ENCODE results near the gene OTUD7B.
"Not testable (repeated sequence)": the region's sequence is repeated elsewhere in the genome, so short reads cannot be mapped to it uniquely, and the experiment has no call there.

Gene OTUD7B

DNA sequence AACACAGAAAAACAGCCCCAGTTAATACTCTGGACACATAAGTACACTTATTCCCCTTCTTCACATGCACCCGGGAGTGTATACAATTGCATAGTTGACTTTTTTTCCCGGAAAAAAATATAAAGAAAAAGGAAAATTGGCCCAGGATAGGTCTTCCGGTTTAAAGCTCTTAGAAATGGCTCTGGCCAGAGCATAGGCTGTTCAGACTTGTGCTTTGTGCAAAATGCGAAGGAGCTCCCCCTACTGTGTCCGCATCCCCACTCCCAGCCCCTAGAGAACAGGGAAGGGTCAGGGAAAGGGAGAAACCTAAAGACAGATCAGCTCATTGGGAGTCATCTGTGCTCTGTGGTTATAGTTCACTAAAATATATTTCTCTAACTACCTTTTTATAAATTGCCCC lies 68.3 kb downstream of the OTUD7B start:
- DNase-seq = no peak

DNA sequence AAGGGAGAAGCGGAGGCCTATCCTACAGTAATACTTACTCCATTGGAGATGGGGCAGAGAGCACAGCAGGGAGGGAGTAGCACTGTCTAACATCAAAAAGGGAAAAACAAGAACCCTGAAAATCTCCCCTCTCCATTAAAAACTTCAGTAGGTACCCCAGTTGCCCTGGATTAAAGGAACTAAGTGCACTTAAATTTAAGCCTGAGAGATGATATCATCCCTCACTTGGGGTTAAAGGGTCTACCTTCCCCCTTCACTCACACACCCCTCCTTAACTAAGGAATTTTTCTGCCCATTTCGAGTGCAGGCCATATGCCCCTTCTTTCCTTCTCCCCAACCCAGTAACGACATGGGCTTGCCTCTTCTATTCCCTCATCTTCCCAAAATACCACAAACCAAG lies 70.1 kb downstream of the OTUD7B start:
- DNase-seq = no peak

DNA sequence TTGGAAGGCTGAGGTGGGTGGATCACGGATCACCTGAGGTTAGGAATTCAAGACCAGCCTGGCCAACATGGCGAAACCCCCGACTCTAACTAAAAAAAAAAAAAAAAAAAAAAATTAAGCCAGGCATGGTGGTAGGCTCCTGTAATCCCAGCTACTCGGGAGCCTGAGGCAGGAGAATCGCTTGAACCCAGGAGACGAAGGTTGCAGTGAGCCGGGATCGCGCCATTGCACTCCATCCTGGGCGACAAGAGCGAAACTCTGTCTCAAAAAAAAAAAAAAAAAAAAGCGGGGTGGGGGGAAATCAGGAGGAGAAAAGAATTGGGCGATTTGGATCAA lies 71.9 kb downstream of the OTUD7B start:
- not testable (repeated sequence) for DNase-seq

DNA sequence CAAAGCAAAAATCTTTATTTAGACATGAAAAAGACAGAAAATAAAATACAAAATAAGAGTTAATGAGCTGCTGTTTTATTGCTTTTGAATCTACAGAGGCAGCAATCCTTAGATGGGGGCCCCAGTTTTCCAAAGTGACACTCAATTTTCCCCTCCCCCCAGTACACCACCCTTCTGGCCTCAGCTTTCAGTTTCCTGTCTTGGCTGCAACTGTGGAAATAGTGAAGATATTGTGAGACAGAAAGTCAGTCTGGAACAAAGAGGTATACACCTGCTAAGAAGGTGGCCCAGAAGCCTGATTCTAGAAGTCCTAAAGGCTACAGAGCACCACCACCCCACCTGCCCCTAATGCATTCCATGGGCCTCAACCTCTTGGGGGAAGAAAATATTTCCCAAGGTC lies 72.8 kb downstream of the OTUD7B start:
- peak; percentile 39 for DNase-seq

DNA sequence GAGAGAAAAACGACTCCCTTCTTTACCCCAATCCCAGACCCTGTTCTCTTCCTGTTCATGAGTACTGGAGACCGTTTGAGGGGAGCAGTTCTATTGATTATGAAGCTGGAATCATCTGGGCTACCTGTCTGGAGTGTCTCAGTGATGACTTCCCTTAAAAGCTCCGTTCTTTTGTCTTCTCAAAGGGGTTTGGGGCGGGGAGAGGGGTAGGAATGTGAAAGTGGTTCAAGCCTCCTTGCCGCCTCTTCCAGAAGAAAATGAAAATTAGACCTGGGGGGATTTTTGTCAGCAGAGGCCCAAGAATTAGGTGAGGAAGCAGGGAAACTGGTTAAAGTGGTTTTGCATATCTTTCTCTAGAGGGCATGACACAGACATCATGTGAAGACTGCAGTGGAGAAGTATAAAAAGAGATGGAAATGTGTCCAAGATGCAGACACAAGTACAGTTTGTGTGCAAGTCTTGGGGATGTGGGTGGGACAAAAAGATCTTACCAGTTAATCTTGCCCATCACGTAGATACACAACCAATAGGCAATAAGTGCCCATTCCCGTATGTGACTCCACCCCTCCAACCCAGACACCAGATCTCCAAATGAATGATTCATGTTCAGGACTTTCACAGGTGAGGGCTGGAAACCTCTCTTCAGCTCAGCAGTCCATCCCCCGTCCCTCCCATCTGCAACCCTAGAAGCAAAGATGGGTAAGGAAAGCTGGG lies 73.4 kb downstream of the OTUD7B start:
- DNase-seq = peak; percentile 11

DNA sequence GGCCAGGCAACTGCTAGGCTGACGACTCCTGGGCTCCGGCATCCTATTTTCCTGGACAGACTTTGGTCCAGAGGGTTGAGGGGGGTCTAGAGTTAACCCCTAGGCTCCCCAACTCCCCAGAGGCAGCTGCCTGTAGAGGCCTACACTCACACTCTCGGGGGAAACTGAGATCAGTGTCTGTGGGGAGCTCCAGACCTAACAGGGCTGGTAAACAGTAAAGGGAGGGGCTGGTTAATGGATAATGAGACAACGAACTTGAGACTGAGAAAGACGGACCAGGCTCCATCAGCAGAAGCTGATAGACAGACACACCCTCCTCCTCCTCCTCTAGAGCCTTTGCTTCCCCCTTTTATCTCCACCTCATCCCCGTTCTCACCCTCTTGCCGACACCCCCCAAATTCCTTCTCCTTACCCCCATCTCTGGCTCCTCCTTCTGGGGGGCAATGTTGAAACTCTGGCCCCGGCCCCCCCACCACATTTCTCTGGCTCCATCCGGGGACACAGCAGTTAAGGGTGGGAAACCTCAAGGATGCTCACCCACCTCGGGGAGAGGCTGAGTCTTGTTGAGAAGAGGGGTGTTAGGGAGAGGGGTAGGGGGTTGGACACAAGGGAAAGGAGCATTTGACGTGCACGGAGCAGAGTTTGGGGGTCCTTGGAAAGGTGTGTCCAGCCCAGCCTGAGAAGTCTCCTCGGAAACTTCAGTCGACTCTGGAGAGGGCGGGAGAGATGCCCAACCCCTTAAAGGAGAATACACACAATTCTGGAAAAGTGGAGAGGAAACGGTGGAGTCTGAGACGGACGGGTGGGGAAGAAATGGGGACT lies 74.1 kb downstream of the OTUD7B start, which contains the start of gene MTMR11:
Gene MTMR11 (minus strand): TSS at position 710 of the 822 bp plus-strand sequence. CDS start 232 bp downstream, at position 478.
- DNase-seq = no peak

DNA sequence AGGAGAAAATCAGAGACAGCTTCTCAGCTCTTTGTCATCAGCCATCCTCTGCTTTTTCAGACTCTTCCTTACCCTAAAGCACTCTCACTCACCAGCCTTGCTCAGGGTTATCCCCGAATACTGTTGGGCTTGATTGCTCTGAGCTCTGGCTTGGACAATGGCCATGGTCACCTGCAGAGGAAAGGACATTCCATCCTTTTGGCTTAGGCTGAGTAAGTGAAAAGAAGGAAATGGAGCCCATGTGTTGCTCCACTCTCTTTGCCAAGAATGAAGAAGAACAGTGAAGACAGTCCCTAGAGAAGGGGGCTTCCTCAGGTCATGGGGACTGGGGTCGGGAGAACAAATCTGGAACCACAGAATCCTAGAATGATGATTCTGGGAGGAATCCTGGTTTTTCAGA lies 76.2 kb downstream of the OTUD7B start:
- DNase-seq = no peak

DNA sequence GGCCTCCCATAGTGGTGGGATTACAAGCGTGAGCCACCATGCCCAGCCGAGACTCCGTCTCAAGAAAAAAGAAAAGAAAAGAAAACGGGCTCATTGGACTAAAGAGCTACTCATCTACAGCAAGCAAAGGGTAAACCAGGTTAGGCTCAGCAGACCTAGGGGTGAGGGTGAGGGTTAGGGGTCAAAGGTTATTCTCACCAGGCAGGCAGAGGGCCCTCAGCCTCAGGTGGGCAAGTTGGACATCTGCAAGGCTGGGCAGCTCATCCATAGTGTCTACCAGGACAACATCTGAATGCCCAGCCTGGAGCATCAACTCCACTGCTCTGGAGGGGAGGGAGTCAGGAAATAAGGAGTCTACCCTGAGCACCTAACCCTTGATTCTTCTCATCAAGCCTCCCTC lies 77.3 kb downstream of the OTUD7B start:
- DNase-seq = no peak

DNA sequence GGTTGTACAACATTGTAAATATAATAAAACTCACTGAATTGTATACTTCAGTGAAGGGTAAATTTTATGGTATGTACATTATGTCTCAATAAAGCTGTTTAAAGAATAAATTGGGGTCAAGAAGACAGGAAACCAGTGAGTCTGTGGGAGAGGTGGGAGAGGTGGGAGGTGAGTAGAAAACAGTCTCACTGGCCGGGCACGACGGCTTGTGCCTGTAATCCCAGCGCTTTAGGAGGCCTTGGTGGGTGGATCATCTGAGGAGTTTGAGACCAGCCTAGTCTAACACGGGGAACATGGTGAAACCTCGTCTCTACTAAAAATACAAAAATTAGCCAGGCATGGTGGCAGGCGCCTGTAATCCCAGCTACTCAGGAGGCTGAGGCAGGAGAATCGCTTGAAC lies 78.1 kb downstream of the OTUD7B start:
- no peak for DNase-seq

DNA sequence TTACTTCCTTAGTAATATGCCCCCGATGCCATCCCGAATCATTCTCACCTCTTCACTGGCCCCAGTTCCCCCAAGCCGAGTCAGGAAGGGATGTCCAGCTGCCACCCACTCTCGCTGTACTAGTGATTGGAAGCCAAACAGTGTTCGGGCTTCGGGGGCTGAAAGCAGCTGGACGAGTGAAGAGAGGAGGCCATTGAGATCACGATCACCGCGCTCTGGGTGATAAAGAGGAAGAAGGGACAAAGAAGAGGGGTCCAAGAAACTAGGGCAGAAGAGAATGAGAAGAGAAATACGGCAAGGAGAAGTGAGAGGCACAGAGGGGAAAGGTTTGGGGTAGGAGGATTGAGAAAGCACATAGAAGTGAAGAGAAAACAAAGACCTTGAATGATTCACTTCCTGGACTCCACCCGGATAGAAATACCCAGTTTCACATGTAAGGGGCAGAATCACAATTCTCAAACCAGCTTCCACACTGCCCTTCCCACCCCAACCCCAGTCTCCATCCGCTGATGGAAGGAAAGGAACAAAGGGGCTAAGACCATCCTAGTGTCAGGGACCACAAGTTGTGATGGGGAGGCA lies 79.2 kb downstream of the OTUD7B start:
- no peak for DNase-seq

DNA sequence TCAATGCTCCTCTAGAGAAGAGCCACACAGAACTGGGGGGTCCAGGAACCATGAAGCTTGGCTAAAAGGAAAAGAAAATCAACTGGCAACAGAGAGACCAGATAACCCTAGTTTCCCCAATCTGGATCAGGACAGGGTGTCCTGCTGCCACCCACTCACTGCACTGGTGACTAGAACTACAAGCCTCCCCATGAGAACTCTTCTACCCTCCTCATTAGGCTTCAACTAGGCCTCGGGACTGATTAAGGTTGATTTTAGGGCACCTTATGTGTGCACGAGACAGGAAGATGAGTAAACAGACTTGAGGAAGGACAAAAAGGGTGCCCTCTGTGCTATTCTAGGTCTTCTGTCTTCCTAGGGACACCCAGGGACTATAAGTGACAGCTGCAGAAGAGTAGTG lies 80.7 kb downstream of the OTUD7B start:
- no peak for DNase-seq

DNA sequence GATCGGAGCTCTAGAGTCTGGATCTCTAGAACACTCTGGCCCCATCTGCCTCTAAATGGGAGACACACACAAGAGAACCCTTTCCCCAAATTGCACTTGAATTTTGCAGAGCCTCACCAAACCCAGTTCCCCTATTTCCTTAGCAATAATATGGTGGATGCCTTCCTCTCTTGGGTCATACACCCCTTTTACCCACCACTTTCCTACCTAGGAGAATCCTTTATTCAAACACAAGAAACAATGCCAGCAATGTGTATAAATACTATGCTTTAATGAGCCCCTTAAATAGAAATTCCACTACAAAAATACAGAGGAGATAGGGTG lies 82.2 kb downstream of the OTUD7B start:
- DNase-seq = no peak

DNA sequence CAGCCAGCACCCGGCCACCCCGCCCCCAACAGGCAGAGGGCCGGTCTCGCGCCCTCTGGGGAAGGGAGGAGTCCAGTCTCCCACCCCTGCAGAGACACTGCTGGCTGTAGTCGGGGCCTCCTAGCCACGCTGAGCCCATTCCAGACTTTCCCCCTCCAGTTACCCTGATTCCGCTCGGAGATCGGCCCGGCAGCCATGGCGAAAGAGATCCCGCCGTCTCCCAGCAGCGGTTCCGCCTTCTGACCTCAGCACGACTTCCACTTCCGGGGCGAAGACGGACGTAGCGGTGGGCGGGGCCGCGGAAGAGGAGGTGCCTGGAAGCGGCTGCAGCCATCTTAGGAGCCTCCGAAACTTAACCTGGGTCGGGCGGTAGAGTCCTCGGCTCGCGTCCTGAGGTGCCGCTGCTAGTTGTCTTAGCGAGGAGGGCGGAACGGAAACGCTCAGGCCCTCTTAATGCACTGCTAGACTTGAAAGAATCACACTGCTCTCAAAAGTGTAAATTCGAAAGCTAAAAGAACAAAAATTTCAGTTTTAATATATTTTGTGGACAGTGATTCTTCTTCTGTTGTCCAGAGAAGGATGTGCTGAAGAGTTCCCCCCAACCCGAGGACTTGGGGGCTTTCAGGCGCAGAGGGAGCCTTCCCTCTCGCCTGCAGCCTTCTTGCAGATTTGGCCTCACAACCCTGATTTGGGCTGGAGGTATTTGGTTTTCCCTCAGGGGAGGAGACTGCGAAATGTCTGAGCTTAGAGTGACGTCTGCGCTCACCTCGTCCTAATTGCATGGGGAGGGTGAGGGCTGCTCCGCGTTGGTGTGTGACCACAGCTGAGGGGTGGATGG lies 82.7 kb downstream of the OTUD7B start, which contains the start of gene SF3B4:
Gene SF3B4 (minus strand): TSS at position 241 of the 838 bp plus-strand sequence. CDS start 44 bp downstream, at position 197.
- peak; percentile 96 for DNase-seq

DNA sequence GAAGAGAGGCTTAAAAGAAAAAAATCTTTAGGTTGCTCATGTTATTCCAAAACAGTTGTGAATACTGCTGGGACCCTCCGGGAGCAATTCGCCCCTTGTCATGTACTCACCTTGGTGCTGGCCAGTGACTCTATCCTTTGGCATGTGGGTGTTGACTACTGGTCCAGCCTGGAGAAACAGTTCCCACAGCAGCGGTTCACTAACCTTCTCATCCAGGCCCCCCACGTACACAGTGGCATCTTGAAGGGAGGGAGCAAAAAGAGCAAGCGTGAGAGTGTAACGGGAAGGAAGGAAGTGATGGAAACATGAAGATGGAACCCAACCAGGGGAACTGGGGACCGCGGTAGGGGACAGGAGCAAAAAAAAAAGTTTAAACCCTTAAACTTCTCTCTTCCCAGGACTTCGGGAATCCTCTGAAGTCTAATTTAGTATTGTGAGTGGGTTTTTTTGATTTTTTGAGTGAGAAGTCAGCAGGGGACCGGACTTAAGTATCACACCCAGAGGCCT lies 83.4 kb downstream of the OTUD7B start:
- DNase-seq = no peak

DNA sequence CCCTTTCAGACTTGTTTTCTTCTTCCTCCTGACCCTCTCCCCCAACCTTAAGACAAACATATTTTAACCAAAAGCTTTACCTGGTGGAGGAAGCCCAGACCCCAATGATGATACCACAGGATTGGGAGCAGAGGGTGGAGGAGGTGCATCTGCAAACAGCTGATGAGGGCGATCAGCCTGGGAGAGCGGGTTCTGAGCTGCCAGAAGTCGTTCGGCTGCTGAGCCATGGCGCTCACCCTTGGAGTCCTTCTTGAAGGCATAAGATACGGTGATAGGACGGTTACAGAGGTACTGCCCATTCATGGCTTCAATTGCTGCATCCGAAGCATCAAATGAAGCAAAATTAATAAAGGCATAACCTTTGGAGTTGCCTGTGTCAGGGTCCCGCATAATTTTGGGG lies 84.2 kb downstream of the OTUD7B start:
- DNase-seq = no peak

DNA sequence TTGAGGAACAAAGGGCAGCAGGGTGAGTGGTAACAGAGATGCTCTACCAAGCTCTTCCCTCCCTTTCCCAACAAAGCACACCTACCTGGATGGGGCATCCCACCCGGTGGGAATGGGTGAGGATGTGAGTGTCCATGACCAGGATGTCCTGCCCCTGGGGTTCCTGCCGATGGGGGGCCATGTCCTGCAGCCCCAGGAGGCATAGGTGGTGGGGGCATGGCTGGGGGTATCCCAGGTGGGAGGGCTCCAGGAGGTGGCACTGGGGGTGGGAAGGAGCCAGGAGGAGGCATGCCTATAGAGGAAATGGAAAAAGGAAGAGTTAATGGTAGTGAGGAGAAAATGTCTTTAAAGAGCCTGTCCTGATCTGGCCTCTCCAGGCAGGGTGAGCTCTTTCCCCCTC lies 84.8 kb downstream of the OTUD7B start:
- DNase-seq = no peak

DNA sequence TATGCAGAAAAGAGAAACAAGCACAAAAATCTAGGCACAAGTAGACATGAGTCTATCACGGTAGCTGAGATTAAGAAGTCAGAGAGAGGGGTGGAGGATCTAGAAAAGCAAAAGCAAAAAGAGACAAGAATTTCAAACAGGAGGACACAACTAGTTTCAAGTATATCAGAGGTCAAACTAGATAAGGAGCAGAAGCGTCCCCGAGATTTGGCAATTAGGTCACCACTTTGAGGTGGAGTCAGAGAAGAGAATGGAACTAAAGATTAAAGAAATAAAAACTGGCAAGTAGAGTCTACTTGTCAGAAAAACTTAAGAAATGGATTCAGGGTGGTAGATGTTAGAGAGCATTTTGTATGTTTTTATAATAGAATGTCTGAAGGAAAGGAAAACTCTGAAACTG lies 85.2 kb downstream of the OTUD7B start:
- no peak for DNase-seq

DNA sequence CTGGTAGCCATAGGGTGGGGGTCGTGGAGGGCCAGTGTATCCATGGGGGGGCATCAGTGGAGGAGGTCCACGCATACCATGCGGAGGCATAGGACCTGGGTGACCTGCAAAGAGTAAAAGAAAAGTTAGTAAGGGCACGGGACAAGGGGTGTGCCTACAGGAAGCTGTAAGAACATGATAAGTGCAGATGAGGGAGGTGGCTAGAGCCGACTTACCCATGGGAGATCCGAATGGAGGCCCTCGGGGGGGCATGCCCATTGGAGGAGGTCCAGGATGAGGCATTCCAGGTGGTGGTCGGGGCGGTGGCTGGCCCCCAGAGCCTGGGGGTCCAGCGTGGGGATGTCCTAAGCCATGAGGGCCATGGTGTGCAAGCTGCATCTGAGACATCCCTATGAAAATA lies 86.9 kb downstream of the OTUD7B start:
- DNase-seq = no peak

DNA sequence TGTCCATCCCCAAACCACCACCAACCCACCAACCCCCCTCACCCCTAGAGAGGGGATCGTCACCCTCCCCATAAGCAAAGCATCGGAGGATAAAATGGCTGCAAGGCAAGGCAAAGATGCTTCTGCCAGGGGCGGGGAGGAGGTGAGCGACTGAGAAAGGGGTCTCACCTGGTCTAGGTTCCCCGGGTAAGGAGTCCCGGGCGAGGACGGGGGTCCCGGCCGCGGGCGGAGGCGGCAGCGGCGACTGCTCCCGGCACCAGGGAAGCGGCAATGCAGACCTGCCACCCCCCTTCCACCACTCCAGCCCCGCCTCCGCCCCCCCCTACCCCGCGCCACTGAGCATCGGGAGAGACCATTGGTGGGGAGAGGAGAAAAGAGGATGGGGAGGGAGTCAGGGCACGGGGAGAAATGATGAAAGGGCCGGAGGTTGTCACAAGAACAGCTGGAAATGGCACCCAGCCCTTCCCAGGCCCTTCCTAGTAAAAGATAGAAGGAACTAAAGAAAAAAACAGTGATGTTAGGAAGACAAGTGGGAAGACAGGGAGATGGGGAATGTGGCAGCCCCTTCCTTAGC lies 92.9 kb downstream of the OTUD7B start, which contains the start of gene SV2A:
Gene SV2A (minus strand): TSS at position 274 of the 574 bp plus-strand sequence. CDS start 4,004 bp downstream, outside the sequence.
- DNase-seq = peak; percentile 30

DNA sequence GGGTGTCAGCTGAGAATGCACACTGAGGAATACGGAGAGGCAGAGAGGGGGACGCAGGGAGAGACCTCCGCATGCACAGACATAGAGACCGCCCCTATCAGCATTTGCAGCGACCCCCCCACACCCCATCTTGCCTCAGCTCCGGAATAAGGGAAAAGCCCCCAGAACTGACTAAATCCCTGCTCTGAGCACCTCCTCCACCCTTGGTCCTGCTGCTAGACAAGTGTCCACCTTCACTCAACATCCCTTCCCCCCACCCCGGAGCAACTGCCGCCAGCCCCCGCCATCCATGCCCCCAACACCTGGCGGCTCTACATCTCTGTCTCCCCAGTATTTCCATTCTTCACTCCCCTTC lies 93.7 kb downstream of the OTUD7B start:
- DNase-seq = no peak

DNA sequence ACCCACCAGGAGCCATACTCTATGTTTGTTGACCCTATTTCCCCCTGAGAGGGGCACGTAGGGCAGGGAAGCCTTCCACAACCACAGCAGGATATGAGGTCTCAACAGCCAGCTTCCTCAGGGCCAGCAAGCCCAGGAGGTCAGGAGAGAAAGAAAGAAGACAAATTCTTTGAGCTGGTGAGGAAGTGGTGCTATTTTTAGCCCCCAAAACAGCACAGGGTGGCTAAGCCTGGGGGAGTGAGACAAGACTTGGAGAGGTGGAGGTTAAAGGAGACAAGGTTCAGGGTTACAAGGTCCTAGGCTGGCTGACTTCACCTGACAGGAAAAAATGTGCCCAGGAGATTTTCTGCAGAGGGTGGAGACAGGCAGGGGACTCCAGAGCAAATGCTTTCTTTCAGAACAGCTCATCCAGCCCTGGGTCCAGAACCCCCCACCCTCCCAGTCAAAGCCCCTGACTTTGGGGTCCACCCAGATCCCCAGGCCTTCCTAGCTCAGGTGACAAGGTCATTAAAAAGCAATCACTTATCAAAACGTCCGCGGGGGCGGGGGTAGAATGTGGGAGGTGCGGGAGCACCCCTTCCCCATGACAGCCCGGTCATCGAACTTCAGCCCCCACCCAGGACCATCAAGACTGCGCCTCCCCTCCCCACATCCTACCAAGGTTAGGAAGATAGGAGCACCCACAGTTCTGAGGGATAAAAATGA lies 94.2 kb downstream of the OTUD7B start:
- no peak for DNase-seq

Data from activated CD4-positive, alpha-beta T cell treated with anti-CD3 and anti-CD28 coated beads, Interleukin-2, Interleukin-6, amounts not matched to agents 100 ng/mL and 50 ng/mL, durations not matched to agents 16 hours and 8 hours (primary cell).